Measurements from ENCODE around the gene AMPH.
"Not testable (repeated sequence)": the region's sequence is repeated elsewhere in the genome, so short reads cannot be mapped to it uniquely, and the experiment has no call there.

The AMPH gene

GRCh38 chr7:38628630-38629385 is 2.4 kb downstream of the AMPH start:
- DNase-seq (ENCODE audit: low read depth), result no peak

- no peak for DNase-seq (ENCODE audit: low read depth)
Measured at GRCh38 chr7:38625866-38626265, 5.3 kb downstream of the AMPH start.

- DNase-seq (ENCODE audit: low read depth), result no peak
Measured at GRCh38 chr7:38615665-38616064, 15.5 kb downstream of the AMPH start.

GRCh38 chr7:38607466-38607865 is 23.7 kb downstream of the AMPH start:
- no peak for DNase-seq (ENCODE audit: low read depth)

GRCh38 chr7:38600741-38601140 is 30.4 kb downstream of the AMPH start:
- no peak for DNase-seq (ENCODE audit: low read depth)

- DNase-seq (ENCODE audit: low read depth), result no peak
Measured at GRCh38 chr7:38594949-38595348, 36.2 kb downstream of the AMPH start.

- no peak for DNase-seq (ENCODE audit: low read depth)
Measured at GRCh38 chr7:38592737-38593288, 38.4 kb downstream of the AMPH start.

- no peak for DNase-seq (ENCODE audit: low read depth)
Measured at GRCh38 chr7:38585572-38586354, 45.4 kb downstream of the AMPH start.

- DNase-seq (ENCODE audit: low read depth), result no peak
Measured at GRCh38 chr7:38584443-38585210, 46.5 kb downstream of the AMPH start.

GRCh38 chr7:38580485-38580884 is 50.7 kb downstream of the AMPH start:
- no peak for DNase-seq (ENCODE audit: low read depth)

- DNase-seq (ENCODE audit: low read depth), result no peak
Measured at GRCh38 chr7:38574086-38574485, 57.1 kb downstream of the AMPH start.

- not testable (repeated sequence) for DNase-seq (ENCODE audit: low read depth)
Measured at GRCh38 chr7:38571620-38572019, 59.6 kb downstream of the AMPH start.

GRCh38 chr7:38568497-38568896 is 62.7 kb downstream of the AMPH start:
- no peak for DNase-seq (ENCODE audit: low read depth)

- DNase-seq (ENCODE audit: low read depth), result no peak
Measured at GRCh38 chr7:38565289-38565688, 65.9 kb downstream of the AMPH start.

GRCh38 chr7:38563741-38564140 is 67.4 kb downstream of the AMPH start:
- DNase-seq (ENCODE audit: low read depth), result no peak

GRCh38 chr7:38561166-38561565 is 70.0 kb downstream of the AMPH start:
- DNase-seq (ENCODE audit: low read depth), result no peak

- no peak for DNase-seq (ENCODE audit: low read depth)
Measured at GRCh38 chr7:38558761-38559345, 72.3 kb downstream of the AMPH start.

- no peak for DNase-seq (ENCODE audit: low read depth)
Measured at GRCh38 chr7:38554586-38554985, 76.6 kb downstream of the AMPH start.

GRCh38 chr7:38550836-38551235 is 80.3 kb downstream of the AMPH start:
- DNase-seq (ENCODE audit: low read depth), result no peak

- DNase-seq (ENCODE audit: low read depth), result no peak
Measured at GRCh38 chr7:38548605-38549004, 82.6 kb downstream of the AMPH start.

- DNase-seq (ENCODE audit: low read depth), result no peak
Measured at GRCh38 chr7:38546763-38547162, 84.4 kb downstream of the AMPH start.

- no peak for DNase-seq (ENCODE audit: low read depth)
Measured at GRCh38 chr7:38545977-38546376, 85.2 kb downstream of the AMPH start.

Measured in stimulated activated CD8-positive, alpha-beta memory T cell treated with anti-CD3 and anti-CD28 coated beads, Interleukin-4, amount 100 ng/mL, for 24 hours (primary cell).